Stimulated activated naive CD8-positive, alpha-beta T cell treated with anti-CD3 and anti-CD28 coated beads, Interleukin-15, amount 100 ng/mL, for 72 hours (primary cell): ENCODE results near the gene TUBD1.

ENCODE experiments used
- ATAC-seq: fragments of 150-1000 bp; cut with Tn5 transposase; 2 replicates; pipeline ENCODE4 v1.10.0; 2021; ENCODE audit warnings: mild to moderate bottlenecking, moderate library complexity
- DNase-seq, 2 donors: peaks; one replicate each; pipeline ENCODE4 v3.0.0; 2021 to 2022
- H3K27ac Mint-ChIP-seq, 2 donors: one replicate each; pipeline ENCODE4 v1.8.0; 2022; ENCODE audit warnings: mild to moderate bottlenecking in 2 of 2, mixed read lengths in 2 of 2, moderate library complexity in 2 of 2
- H3K27me3 Mint-ChIP-seq: one replicate; pipeline ENCODE4 v1.8.0; 2022; ENCODE audit warnings: mixed read lengths
- H3K4me1 Mint-ChIP-seq: one replicate; pipeline ENCODE4 v1.8.0; 2022; ENCODE audit warnings: mild to moderate bottlenecking, mixed read lengths
- H3K4me3 Mint-ChIP-seq, 2 donors: one replicate each; pipeline ENCODE4 v1.8.0; 2022; ENCODE audit warnings: mild to moderate bottlenecking in 2 of 2, mixed read lengths in 2 of 2, moderate library complexity in 1 of 2
- H3K9me3 Mint-ChIP-seq, 2 donors: one replicate each; pipeline ENCODE4 v1.8.0; 2022; ENCODE audit warnings: mixed read lengths in 2 of 2

The TUBD1 gene

GRCh38 chr17:59827721-59828477, 64.8 kb downstream of the TUBD1 start:
- H3K4me1 Mint-ChIP-seq, result peaks cover 87% of the 10 kb centered on the region
- H3K27me3 Mint-ChIP-seq, result no peaks in the 10 kb centered on the region
- H3K9me3 Mint-ChIP-seq, result no peaks in the 10 kb centered on the region
- peak overlapping the region; percentile 77 to 92 for H3K4me3 Mint-ChIP-seq
- ATAC-seq (no peak), DNase-seq (no peak)
- H3K27ac Mint-ChIP-seq, result peak overlapping the region; percentile 99 to 100

DNA sequence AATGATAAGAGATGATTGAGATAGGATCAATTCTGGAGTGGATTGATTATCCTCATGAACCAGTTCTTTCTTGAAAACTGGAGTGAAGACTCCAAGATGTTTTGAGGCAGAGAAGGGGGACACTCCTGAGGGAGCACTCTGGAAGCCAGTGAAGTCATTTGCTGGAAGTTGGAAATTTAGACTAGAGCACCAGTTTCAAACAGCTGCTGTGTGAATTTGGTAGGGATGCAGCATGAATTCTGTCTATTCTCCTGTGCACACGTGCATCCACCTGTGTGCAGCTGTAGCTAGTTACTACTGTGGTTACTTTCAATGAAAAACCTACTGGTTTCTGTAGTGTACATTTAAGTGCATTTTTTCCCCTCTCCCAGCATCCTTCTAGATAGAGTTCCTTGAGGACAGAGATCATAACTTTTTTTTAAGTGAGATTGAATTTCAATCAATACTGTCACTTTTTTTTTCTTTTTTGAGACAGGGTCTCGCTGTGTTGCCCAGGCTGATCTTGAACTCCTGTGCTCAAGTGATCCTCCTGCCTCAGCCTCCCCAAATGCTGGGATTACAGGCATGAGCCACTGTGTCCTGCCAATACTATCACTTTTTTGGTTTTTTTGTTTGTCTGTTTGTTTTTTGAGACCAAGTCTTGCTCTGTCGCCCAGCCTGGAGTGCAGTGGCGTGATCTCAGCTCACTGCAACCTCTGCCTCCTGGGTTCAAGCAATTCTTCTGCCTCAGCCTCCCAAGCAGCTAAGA, 65.9 kb downstream of the TUBD1 start:
- Mint-ChIP-seq H3K27ac (peak overlapping the region; percentile 99 to 100), H3K4me3 (peak overlapping the region; percentile 77 to 92), H3K4me1 (peaks cover 84% of the 10 kb centered on the region), H3K9me3 (no peaks in the 10 kb centered on the region), H3K27me3 (no peaks in the 10 kb centered on the region)
- no peak for ATAC-seq
- DNase-seq, result no peak

DNA sequence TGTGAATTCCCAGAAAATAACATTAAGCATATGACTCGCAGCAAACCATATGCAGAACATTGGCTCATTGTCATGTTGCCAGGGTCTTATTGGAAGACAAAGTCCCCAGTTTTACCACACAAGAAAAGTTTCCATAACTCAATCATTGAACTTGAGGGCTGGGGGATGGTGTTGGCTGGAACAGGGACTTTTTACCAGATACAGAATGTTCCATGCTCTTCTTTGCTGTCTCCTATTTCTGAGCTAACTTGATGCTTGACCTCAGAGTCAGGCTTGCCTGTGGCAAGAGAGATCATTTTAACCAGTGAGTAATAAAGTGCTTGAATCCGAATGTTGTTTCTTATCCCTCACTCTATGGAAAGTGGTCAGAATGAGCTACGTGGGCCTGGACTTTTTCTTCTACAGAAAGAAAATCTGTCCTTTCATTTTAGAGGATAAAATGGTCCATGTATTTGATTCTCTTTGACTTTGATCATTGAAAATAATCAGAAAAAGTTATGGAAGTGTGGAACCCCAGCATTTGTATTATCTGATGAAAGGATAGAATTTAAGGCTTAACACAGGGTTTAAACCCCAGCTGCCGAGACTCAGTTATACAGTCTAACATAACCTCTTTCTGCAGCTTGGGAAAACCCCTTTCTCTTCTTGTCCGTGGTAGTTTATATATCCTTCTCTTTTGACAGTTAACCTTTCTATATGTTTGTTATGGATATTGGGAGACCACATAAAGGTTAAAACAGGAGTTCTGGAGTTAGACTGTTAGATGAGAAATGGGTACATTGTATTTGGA, 67.0 kb downstream of the TUBD1 start:
- peak overlapping the region; percentile 99 to 100 for H3K27ac Mint-ChIP-seq
- H3K27me3 Mint-ChIP-seq, result no peaks in the 10 kb centered on the region
- H3K4me1 Mint-ChIP-seq, result peaks cover 75% of the 10 kb centered on the region
- peak in 1 of 2 donors; percentile 70 for DNase-seq
- H3K4me3 Mint-ChIP-seq, result peak overlapping the region; percentile 77 to 92
- H3K9me3 Mint-ChIP-seq, result no peaks in the 10 kb centered on the region
- peak; percentile 75 for ATAC-seq

- Mint-ChIP-seq H3K4me1 (peaks cover 26% of the 10 kb centered on the region), H3K9me3 (no peaks in the 10 kb centered on the region), H3K4me3 (no peak overlapping the region), H3K27me3 (no peaks in the 10 kb centered on the region), H3K27ac (no peak overlapping the region)
- no peak for ATAC-seq
- DNase-seq, result no peak
Observed at GRCh38 chr17:59815965-59816364, 76.8 kb downstream of the TUBD1 start.

GRCh38 chr17:59814685-59815084, 78.1 kb downstream of the TUBD1 start:
- ATAC-seq, result no peak
- no peak for DNase-seq
- no peaks in the 10 kb centered on the region for H3K9me3 Mint-ChIP-seq
- H3K27me3 Mint-ChIP-seq, result no peaks in the 10 kb centered on the region
- H3K4me1 Mint-ChIP-seq, result peaks cover 21% of the 10 kb centered on the region
- H3K27ac Mint-ChIP-seq, result peak overlapping the region in 1 of 2 donors; percentile 67
- no peak overlapping the region for H3K4me3 Mint-ChIP-seq

DNA sequence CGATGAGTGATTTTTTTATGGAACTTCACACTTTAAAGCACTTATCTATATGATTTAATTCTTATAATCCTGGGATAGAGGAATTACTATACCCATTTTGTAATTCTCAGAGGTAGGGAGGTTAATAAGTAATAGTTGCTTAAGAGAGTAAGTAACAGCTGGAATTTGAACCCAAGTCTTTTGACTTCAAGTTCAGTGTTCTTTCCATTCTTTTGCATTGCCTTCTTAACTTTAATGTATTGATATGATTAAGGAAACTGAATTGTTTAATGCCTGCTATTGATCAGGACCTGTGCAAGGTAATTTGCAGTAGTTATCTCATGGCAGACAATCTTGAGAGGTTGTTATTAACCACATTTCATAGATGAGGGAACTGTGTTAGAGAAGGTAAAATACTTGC, 78.5 kb downstream of the TUBD1 start:
- Mint-ChIP-seq H3K4me1 (peaks cover 21% of the 10 kb centered on the region), H3K4me3 (no peak overlapping the region), H3K27me3 (no peaks in the 10 kb centered on the region), H3K27ac (no peak overlapping the region), H3K9me3 (no peaks in the 10 kb centered on the region)
- ATAC-seq (no peak), DNase-seq (no peak)

GRCh38 chr17:59812139-59812538, 80.6 kb downstream of the TUBD1 start:
- no peaks in the 10 kb centered on the region for H3K27me3 Mint-ChIP-seq
- H3K4me1 Mint-ChIP-seq, result peaks cover 27% of the 10 kb centered on the region
- no peak for DNase-seq
- H3K9me3 Mint-ChIP-seq, result no peaks in the 10 kb centered on the region
- peak overlapping the region; percentile 21 to 38 for H3K4me3 Mint-ChIP-seq
- no peak for ATAC-seq
- H3K27ac Mint-ChIP-seq, result no peak overlapping the region

GRCh38 chr17:59811209-59811608, 81.5 kb downstream of the TUBD1 start:
- no peak overlapping the region for H3K4me3 Mint-ChIP-seq
- H3K9me3 Mint-ChIP-seq, result no peaks in the 10 kb centered on the region
- no peaks in the 10 kb centered on the region for H3K27me3 Mint-ChIP-seq
- DNase-seq, result no peak
- no peak overlapping the region for H3K27ac Mint-ChIP-seq
- peaks cover 27% of the 10 kb centered on the region for H3K4me1 Mint-ChIP-seq
- no peak for ATAC-seq

DNA sequence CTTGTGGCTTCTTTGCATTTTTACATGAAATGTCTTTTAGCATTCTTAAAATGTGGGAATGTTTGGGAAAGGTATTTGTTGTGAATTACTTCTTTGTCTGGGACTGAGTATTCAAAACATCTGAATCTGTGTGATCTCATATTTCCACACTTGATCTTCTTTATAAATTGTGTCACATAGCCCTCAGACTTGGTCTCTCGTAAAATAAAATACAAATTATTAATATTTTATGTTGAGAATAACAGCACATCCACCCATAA, 81.9 kb downstream of the TUBD1 start:
- DNase-seq (no peak), ATAC-seq (no peak)
- Mint-ChIP-seq H3K4me3 (no peak overlapping the region), H3K4me1 (peaks cover 27% of the 10 kb centered on the region), H3K27me3 (no peaks in the 10 kb centered on the region), H3K27ac (no peak overlapping the region), H3K9me3 (no peaks in the 10 kb centered on the region)
